HEK293 (cell line): ENCODE measurements around the gene ITPR2.

Source experiments
- KLF16 ChIP-seq: fragments of 450-650 bp; formaldehyde crosslinking; IDR thresholded peaks from 2 replicates; pipeline ENCODE4 v1.5.1; 2017; ENCODE audit warnings: missing biosample characterization, missing genetic modification characterization
- ZNF155 ChIP-seq: fragments of 450-650 bp; formaldehyde crosslinking; IDR thresholded peaks from 2 replicates; pipeline ENCODE4 v1.5.1; 2016; ENCODE audit warnings: missing biosample characterization, missing genetic modification characterization
- ZNF274 ChIP-seq, 2 experiments: fragments of 200-500 bp in 1 of 2; fragments of 450-650 bp in 1 of 2; sonication (Bioruptor generic) in 1 of 2; formaldehyde crosslinking in 1 of 2; IDR thresholded peaks; 2 replicates each; pipeline versions ENCODE4 v1.5.1 to v1.6.1; 2014 to 2016; ENCODE audit warnings: borderline replicate concordance in 1 of 2, inconsistent platforms in 1 of 2, low read length in 1 of 2, missing biosample characterization in 1 of 2, missing genetic modification characterization in 1 of 2
- ZNF394 ChIP-seq: fragments of 450-650 bp; formaldehyde crosslinking; IDR thresholded peaks from 2 replicates; pipeline ENCODE4 v1.5.1; 2016; ENCODE audit warnings: missing biosample characterization, missing genetic modification characterization, mild to moderate bottlenecking, moderate library complexity, borderline replicate concordance
- ZNF571 ChIP-seq: fragments of 450-650 bp; formaldehyde crosslinking; IDR thresholded peaks from 2 replicates; pipeline ENCODE4 v1.5.0; 2017; ENCODE audit warnings: missing biosample characterization, missing genetic modification characterization
- TF ChIP-seq, protein P1 (sequence below): fragments of 450-650 bp; formaldehyde crosslinking; IDR thresholded peaks from 2 replicates; pipeline ENCODE4 v1.5.1; 2016; ENCODE audit warnings: missing biosample characterization, missing genetic modification characterization

DNA sequence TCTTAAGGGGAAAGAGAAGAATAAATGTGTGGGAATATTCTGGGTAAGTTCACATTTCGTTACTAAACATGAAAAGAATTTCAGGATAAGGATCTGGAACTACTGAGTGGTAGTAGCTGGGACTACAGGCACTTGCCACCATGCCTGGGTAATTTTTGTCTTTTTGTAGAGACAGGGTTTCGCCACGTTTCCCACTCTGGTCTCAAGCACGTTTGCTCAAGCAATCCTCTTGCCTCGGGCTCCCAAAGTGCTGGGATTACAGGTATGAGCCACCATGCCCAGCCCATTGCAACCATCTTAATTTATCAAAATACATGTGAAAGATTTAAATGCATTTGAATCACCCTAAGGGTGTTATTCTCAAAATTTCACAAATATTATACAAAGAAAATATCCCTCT lies 26.4 kb downstream of the ITPR2 start:
- TF ChIP-seq, protein P1, sequence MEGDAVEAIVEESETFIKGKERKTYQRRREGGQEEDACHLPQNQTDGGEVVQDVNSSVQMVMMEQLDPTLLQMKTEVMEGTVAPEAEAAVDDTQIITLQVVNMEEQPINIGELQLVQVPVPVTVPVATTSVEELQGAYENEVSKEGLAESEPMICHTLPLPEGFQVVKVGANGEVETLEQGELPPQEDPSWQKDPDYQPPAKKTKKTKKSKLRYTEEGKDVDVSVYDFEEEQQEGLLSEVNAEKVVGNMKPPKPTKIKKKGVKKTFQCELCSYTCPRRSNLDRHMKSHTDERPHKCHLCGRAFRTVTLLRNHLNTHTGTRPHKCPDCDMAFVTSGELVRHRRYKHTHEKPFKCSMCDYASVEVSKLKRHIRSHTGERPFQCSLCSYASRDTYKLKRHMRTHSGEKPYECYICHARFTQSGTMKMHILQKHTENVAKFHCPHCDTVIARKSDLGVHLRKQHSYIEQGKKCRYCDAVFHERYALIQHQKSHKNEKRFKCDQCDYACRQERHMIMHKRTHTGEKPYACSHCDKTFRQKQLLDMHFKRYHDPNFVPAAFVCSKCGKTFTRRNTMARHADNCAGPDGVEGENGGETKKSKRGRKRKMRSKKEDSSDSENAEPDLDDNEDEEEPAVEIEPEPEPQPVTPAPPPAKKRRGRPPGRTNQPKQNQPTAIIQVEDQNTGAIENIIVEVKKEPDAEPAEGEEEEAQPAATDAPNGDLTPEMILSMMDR (tag by site-specific recombination): no peak
- no peak for TF ChIP-seq ZNF394 (tag by site-specific recombination)
- no peak for TF ChIP-seq ZNF155 (tag by site-specific recombination)
- no peak for TF ChIP-seq ZNF274 (IDR thresholded peaks at IDR 0.05; ENCODE audit: low read length)
- no peak for TF ChIP-seq ZNF274 (tag by site-specific recombination; IDR thresholded peaks at IDR 0.05; ENCODE audit: borderline replicate concordance)
- no peak for TF ChIP-seq ZNF571 (tag by site-specific recombination)
- TF ChIP-seq KLF16 (tag by site-specific recombination): no peak
